Fibroblast of skin of right biceps (primary cell): ENCODE results near the gene ATXN7.

Experiments used
- DNase-seq: peaks from one replicate; pipeline ENCODE4 v3.0.0-alpha.2; 2013

ATXN7 gene

DNA sequence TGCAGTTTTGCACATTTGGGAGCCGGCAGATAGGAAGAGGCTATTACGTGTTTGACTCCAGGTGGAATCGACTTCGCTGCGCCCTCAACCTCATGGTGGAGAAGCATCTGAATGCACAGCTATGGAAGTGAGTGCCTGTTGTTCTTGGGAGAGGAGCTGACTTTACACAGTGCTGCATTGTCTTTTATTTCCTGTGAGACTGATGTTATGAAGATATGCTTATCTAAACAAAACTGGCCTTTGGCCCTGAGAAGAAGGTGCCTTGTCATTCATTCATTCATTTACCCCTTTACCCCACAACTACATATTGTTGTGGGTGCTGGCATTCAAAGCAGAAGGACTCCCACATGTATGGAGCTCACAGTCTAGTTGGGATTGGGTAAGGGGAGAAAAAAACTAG, 127.1 kb downstream of the ATXN7 start:
- DNase-seq = no peak

GRCh38 chr3:63991666-63992065, 128.0 kb downstream of the ATXN7 start:
- no peak for DNase-seq

- DNase-seq = no peak
Measured at GRCh38 chr3:63992516-63993209, 129.0 kb downstream of the ATXN7 start.

DNA sequence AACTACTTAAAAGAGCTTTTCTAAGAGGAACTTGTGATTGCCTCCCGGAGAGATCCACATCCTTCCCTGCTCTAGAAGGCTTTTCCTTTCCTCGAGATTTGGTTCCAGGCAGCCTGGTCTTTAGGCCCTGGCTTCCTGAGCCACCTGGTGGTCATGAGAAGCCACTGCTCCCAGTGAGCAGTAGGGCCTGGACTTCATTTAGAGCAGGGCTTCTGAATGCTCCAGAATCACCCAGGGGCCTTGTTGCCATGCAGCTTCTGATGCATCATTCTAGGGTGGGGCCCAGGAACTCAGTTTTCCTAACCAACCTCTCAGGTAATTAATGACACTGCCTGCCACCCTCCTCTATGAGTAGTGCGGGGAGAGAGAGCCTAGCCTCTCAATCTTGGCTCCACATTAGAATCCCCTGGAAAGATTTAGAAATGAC, 130.0 kb downstream of the ATXN7 start:
- peak; percentile 78 for DNase-seq

GRCh38 chr3:63995086-63995485, 131.4 kb downstream of the ATXN7 start:
- no peak for DNase-seq

- no peak for DNase-seq
Measured at GRCh38 chr3:63998852-63999754, 135.4 kb downstream of the ATXN7 start.

DNA sequence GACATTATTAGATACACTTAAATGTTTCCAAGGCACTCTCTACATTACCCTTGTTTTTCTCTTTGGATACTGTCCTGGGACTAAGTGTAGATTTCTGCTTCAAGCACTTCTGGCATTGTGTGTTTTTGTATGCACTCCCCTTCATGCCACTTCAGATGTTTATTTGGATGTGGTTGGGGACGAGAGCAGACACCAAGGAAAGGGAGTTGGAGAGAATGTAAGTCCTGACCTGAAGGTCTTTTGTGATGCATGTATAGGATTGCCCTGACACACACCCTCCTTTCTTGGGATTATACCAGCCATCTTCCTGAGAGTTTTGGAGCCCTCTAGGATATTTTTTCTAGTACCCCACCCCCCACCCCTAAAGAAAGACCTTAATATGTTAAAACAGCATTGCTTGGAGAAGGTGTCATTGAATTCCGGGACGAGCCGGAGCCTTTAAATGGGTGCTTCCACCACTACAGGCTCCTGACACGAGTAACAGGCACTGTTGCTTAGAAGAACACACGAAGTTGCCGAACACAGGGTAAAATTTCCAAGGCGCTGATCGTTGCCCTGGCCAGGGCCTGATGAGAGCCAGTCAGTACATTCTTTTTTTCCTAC, 136.9 kb downstream of the ATXN7 start:
- DNase-seq = no peak

DNA sequence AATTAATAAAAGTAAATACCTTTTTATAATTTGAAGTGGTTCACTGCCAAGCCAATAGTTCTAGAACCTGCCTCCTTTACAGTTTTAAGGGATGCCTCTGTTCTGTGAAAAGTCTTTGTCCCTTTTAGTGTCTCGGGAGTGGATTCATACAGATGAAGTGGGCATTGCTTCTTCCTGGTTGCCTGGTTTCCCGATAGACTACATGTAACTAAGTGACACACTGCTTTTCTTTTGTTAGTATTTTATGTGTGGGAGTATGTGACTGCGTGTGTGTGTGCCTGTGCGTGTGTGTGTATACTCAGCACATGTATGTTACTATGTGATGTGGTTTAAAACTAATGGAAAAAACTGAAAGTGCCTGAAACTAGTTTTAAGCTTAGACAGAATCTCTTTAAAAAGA, 138.6 kb downstream of the ATXN7 start:
- DNase-seq = no peak

DNA sequence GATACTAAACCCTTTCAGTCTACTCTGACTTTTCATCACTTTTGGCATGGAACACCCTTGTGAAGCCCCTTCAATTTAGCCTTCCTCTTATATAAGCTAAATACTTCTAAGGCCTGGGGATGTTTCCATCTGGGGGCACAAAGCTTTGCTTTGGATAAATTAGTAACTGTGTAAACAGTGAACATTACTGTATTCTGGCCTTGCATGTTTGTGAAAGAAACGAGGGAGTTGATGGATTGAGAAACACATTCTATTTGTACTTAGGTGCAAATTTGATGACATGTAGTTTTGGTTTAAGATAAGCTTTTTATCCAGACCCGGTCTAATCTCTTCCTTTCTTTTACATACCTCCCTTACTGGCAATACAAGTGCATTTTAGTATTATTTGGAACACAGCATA, 139.9 kb downstream of the ATXN7 start:
- DNase-seq = no peak

DNA sequence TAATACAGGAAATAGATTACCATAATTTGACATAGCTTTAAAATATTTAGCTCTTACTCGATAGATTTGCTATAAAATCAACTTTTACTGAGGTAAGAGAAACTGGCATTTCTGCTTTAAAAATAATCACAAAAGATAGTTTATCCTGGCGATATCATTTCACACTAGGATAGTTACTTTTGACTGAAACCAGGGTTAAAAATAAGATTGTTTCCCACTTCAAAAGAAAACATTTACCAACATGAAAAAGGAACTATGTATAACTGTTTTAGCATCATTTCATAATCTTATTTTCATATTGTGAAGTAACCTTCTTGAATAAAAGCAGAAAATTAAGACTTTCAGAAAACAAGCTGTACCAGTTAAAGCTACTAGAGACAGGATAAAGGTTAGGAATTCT, 144.3 kb downstream of the ATXN7 start:
- no peak for DNase-seq

DNA sequence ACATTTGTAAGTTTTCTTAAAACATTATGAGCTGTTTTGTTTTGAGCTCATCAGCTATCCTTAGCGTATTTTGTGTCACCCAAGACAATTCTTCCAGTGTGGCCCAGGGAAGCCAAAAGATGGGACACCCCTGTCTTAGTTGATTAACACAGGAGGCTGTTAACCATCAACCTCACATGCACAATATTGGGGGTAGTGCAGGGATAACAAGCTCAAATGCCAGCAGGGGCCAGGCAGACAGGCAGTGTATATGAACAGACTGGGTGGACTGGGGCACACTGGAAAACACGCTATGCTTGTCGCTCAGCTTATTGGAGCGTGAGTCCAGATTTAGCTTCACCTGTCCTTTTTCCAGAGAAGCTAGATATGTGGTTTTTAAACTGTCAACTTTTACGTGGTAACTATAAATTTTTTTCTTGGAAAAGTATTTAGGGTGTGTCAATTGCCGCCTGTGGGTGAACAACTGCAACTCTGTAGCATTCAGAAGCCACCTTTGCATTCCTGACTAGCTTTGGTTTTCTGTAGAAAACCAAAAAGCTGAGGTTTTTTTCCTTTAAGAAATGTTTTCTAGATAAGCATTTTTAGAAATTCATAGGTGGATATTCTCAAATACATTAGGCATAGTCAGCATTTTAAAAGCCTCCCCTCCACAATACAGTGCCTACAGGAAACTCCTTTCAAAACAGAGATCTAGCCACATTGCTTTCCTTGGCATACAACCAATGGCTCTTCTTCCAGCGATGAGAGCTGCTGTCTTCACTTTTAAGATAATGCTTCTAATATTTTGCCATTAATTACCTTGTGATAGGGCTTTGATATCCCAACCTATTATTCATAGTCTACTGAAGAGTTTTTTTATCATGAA, 145.1 kb downstream of the ATXN7 start:
- peak; percentile 34 for DNase-seq

DNA sequence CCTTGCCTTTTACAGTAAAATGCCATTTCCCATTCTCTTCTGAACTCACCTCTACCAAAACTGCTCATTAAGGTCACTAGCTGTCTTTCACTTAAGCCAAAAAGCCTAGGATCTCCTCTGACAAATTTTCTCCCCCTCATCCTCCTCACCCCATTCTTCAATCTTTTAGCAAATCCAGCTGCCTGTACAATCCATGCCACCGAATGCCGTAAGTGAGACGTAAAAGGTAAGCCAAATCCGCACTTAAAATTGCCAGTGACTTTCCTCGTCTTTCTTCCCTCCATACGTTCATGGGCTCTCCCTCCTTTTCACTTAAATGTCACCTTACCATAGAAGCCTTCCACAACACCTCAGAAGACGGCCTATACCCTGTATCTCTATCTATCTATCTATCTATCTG, 145.9 kb downstream of the ATXN7 start:
- no peak for DNase-seq

GRCh38 chr3:64010199-64010598, 146.5 kb downstream of the ATXN7 start:
- DNase-seq = no peak

GRCh38 chr3:64011685-64012084, 148.0 kb downstream of the ATXN7 start:
- peak; percentile 28 for DNase-seq

- no peak for DNase-seq
Measured at GRCh38 chr3:64016941-64017620, 153.4 kb downstream of the ATXN7 start.

DNA sequence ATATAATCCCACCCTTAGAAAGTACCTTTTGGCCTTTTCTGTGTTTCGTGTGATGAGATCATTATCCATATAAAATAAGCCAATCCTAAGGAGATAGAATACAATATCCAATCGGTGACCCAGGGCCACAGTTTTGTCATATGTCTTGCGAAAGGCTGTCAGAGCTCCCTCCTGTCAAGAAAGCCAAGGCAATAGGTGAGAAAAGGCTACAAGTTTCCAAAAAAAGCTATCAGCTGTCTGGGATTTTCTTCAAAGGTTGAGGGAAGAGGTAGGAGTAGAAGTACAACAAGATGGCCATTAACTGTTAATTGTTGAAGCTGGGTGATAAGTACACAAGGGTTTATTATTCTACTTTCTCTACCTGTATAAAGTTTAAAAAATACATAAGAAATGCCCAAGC, 155.6 kb downstream of the ATXN7 start:
- DNase-seq = no peak

DNA sequence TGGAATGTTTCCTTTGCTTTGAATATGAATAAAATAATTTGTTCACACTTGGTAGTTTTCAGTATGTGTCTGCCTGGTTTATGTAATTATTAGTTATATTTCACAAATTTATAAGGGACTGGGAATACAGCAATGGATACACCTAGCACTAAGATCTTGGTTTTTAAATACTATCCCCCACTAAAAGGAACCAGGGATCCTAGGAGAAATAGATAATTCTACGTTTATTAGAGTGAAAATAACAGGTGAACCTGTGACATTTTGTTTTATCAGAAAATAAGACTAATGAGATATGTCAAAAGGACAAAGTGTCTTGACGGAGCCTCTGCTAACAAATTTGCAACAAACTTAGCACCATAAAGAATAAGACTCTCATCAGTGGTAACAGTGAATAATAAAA, 156.2 kb downstream of the ATXN7 start:
- no peak for DNase-seq

DNA sequence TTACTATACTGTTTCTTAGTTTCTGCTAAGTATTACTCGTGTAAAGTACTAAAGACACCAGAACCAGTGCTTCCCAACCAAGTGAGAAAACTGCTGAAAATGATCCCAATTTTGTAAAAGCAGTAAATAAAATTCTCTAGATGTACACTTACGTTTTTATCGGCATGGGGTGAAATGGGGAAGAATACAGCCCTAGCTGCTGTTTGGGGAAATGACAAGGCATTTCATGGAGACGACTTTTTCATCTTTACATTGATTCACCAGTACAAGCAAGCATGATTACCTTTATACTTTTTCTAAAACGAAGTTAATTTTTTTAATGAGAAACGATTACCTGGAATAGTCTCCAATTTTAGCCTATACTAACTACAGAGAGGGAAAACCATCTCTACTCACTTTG, 158.3 kb downstream of the ATXN7 start:
- no peak for DNase-seq

GRCh38 chr3:64022451-64023186, 159.0 kb downstream of the ATXN7 start:
- DNase-seq = no peak

DNA sequence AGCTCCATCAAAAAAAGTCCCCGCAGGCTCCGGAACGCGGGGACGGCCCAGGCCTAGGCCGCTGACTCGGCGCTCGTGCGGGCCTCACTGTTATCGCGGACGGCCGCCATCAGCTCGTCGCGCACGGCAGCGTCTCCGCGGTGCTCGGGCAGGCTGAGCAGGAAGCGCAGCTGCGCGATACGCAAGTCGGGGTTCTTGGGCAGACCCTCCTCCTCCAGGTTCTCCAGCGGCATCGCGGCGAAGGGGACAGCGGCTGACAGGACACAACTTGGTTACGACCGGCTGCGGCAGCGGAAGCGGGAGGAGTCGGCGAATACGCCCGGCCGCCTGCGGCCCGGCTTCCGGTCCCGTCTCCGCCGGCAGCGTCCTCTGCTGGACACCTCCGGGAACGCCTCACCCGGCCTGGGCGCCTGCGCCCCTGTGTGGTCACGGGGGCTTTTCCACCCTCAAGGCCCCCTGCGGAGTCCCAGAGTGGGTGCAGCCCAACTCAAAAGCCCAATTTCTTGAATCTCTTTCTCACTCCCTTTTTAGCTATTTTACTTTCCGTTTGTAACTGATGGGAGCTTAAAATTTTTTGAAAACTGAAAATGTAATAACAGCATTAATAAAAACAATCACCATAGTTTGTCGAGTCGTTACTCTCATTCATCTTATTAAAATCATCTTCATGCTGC, 159.7 kb downstream of the ATXN7 start, which contains the start of gene PSMD6:
Gene PSMD6, minus strand, starts transcription at position 308 of the 674 bp plus-strand sequence. Its CDS starts 75 bp downstream, at position 233.
- DNase-seq = peak; percentile 84

- no peak for DNase-seq
Measured at GRCh38 chr3:64023861-64024223, 160.2 kb downstream of the ATXN7 start.
